H1 (cell line): Measurements from ENCODE around the gene MTF2. TPM values are rescaled to one million over a fixed set of nuclear protein-coding genes. Genes with fewer than 3 reads are reported as not detected.

Experiments
- RNF2 ChIP-seq: fragments of 200-900, 300-1000 bp; sonication (generic); IDR thresholded peaks from 2 replicates; pipeline ENCODE4 v1.7.1; 2016; ENCODE audit warnings: borderline replicate concordance, low read depth, mild to moderate bottlenecking, antibody characterized with exemption, low read length; ENCODE audit not compliant: poor library complexity, severe bottlenecking; ENCODE audit errors: missing control alignments
- SP1 ChIP-seq: IDR thresholded peaks from 2 replicates; pipeline ENCODE4 v1.6.1; 2011; ENCODE audit warnings: low read depth, low read length
- polyA plus RNA-seq, 7 experiments: library from polyadenylated mRNA; depleted of rRNA in 3 of 7; stranded (reverse) in 5 of 7; unstranded in 2 of 7; fragments of >200 nt in 5 of 7; fragments of 200-250 nt in 2 of 7; gene quantifications; 1 replicate in 5 of 7; 2 replicates in 1 of 7; 4 replicates in 1 of 7; pipeline versions ENCODE4 v1.2.1 to v1.2.3, GENCODE V29; 2011 to 2013; ENCODE audit warnings: missing spikeins in 2 of 7, mixed read lengths in 2 of 7
- total RNA-seq: library from RNA; stranded (reverse); fragmentation: NEBNext Ultra II Directional; extraction: Animal tissue kit (Norgen Biotek cat#: 25700); gene quantifications from 2 replicates; pipeline ENCODE4 v1.2.1, GENCODE V29; 2021
- TF ChIP-seq, protein P1 (sequence below): fragments of 300-600 bp; sonication (generic); IDR thresholded peaks from 2 replicates; pipeline ENCODE4 v1.7.1; 2012; ENCODE audit warnings: low read length, moderate library complexity, mild to moderate bottlenecking, inconsistent platforms; ENCODE audit not compliant: insufficient replicate concordance
- TF ChIP-seq, protein P2 (sequence below): IDR thresholded peaks from 2 replicates; pipeline ENCODE4 v1.6.1; 2012; ENCODE audit warnings: inconsistent platforms

Gene MTF2
- total and polyA plus RNA-seq, 2 of the 8 experiments (the other 6 are each of a cell fraction or from before 2014, with no cell fraction given): 72.1 to 102 TPM

DNA sequence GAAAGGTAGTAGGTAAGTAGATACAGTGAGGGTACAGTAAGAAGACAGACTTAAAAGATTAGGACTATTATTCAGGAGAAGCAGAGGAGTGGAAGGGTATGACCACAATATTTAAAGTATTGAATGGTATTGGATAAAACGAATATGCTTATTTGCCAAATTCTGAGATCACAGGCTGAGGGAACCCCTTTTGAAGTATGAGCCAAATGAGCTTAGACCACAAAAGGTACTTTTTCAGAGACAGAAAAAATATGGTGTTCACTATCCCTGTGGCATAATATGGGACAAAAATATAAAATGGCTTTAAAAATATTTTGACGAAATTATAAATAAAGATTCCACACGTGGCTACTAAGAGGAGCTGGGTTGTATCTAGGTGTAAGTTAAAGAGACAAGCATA, 880 bp upstream of the MTF2 start (continued):
- TF ChIP-seq, protein P1, sequence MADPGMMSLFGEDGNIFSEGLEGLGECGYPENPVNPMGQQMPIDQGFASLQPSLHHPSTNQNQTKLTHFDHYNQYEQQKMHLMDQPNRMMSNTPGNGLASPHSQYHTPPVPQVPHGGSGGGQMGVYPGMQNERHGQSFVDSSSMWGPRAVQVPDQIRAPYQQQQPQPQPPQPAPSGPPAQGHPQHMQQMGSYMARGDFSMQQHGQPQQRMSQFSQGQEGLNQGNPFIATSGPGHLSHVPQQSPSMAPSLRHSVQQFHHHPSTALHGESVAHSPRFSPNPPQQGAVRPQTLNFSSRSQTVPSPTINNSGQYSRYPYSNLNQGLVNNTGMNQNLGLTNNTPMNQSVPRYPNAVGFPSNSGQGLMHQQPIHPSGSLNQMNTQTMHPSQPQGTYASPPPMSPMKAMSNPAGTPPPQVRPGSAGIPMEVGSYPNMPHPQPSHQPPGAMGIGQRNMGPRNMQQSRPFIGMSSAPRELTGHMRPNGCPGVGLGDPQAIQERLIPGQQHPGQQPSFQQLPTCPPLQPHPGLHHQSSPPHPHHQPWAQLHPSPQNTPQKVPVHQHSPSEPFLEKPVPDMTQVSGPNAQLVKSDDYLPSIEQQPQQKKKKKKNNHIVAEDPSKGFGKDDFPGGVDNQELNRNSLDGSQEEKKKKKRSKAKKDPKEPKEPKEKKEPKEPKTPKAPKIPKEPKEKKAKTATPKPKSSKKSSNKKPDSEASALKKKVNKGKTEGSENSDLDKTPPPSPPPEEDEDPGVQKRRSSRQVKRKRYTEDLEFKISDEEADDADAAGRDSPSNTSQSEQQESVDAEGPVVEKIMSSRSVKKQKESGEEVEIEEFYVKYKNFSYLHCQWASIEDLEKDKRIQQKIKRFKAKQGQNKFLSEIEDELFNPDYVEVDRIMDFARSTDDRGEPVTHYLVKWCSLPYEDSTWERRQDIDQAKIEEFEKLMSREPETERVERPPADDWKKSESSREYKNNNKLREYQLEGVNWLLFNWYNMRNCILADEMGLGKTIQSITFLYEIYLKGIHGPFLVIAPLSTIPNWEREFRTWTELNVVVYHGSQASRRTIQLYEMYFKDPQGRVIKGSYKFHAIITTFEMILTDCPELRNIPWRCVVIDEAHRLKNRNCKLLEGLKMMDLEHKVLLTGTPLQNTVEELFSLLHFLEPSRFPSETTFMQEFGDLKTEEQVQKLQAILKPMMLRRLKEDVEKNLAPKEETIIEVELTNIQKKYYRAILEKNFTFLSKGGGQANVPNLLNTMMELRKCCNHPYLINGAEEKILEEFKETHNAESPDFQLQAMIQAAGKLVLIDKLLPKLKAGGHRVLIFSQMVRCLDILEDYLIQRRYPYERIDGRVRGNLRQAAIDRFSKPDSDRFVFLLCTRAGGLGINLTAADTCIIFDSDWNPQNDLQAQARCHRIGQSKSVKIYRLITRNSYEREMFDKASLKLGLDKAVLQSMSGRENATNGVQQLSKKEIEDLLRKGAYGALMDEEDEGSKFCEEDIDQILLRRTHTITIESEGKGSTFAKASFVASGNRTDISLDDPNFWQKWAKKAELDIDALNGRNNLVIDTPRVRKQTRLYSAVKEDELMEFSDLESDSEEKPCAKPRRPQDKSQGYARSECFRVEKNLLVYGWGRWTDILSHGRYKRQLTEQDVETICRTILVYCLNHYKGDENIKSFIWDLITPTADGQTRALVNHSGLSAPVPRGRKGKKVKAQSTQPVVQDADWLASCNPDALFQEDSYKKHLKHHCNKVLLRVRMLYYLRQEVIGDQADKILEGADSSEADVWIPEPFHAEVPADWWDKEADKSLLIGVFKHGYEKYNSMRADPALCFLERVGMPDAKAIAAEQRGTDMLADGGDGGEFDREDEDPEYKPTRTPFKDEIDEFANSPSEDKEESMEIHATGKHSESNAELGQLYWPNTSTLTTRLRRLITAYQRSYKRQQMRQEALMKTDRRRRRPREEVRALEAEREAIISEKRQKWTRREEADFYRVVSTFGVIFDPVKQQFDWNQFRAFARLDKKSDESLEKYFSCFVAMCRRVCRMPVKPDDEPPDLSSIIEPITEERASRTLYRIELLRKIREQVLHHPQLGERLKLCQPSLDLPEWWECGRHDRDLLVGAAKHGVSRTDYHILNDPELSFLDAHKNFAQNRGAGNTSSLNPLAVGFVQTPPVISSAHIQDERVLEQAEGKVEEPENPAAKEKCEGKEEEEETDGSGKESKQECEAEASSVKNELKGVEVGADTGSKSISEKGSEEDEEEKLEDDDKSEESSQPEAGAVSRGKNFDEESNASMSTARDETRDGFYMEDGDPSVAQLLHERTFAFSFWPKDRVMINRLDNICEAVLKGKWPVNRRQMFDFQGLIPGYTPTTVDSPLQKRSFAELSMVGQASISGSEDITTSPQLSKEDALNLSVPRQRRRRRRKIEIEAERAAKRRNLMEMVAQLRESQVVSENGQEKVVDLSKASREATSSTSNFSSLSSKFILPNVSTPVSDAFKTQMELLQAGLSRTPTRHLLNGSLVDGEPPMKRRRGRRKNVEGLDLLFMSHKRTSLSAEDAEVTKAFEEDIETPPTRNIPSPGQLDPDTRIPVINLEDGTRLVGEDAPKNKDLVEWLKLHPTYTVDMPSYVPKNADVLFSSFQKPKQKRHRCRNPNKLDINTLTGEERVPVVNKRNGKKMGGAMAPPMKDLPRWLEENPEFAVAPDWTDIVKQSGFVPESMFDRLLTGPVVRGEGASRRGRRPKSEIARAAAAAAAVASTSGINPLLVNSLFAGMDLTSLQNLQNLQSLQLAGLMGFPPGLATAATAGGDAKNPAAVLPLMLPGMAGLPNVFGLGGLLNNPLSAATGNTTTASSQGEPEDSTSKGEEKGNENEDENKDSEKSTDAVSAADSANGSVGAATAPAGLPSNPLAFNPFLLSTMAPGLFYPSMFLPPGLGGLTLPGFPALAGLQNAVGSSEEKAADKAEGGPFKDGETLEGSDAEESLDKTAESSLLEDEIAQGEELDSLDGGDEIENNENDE: no peak
- TF ChIP-seq SP1 (no peak), RNF2 (no peak)
- TF ChIP-seq, protein P2, sequence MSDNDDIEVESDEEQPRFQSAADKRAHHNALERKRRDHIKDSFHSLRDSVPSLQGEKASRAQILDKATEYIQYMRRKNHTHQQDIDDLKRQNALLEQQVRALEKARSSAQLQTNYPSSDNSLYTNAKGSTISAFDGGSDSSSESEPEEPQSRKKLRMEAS: no peak
